GM19025 (cell line): ENCODE results near the gene SEMA4D.
A peak's percentile ranks its signal among the peaks of the same experiment; 100 is the strongest.

Source experiments
- ATAC-seq: cut with Tn5 transposase; IDR thresholded peaks from one replicate; pipeline ENCODE4 v1.9.1; 2021; ENCODE audit warnings: mild to moderate bottlenecking, low read depth, moderate library complexity; ENCODE audit not compliant: unreplicated experiment

SEMA4D gene

GRCh38 chr9:89435071-89435823 is 62.7 kb downstream of the SEMA4D start:
- no peak for ATAC-seq

DNA sequence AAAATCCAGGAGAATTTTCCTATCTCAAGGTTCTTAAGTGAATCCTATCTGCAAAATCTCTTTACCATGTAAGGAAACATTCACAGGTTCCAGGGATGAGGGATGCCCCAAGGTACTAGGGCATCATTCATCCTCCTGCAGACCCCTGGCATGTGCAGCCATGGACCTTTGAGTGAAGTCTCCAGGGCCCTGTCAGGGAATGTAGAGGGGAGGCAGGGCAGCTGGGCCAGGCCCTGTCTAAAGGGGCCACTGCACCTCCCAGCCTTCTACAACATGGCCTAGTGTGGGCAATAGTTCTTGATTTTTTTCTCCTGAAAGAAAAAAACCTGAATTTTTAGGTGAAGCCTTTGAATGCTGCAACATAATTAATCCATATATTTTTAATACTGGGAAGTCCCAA is 63.3 kb downstream of the SEMA4D start:
- ATAC-seq, result no peak

DNA sequence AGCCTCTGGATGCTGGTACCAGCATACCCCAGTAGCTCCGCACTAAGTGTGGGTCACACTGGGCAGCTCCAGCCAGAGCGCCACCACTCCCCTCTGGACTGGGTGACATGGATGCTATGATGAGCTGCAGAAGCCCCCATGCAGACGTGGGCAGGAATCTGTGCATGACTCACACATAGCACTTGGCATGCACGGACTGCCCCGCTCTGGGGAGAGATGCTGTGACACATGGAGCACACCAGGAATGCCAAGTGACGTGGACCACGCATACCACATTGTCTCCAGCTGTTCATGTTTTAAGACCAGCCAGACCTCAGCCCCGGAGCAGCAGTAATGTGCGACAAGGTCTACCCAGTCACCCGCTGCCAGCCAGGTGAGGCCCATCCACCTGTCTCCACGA is 64.1 kb downstream of the SEMA4D start:
- no peak for ATAC-seq

- ATAC-seq, result no peak
Observed at GRCh38 chr9:89432986-89433530, 64.9 kb downstream of the SEMA4D start.

GRCh38 chr9:89431930-89432725 is 65.8 kb downstream of the SEMA4D start:
- ATAC-seq, result no peak

DNA sequence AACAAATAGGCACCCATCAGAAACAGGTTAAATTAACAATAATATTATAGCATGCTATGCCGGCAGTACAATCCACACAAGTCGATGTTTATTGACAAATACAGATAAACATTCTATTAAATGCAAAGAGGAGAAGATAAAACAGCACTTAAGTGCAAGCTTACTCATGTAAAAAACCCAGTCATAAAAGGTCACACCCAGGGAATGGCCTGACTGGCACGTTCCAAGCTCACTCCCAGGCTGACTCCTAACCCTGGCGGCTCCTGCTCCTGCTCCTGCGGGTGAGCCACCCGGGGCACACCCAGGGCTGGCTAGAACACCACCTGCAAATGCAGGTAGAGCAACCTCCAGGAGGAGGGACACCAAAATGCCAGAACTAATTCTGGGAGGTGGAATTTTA is 66.9 kb downstream of the SEMA4D start:
- no peak for ATAC-seq

DNA sequence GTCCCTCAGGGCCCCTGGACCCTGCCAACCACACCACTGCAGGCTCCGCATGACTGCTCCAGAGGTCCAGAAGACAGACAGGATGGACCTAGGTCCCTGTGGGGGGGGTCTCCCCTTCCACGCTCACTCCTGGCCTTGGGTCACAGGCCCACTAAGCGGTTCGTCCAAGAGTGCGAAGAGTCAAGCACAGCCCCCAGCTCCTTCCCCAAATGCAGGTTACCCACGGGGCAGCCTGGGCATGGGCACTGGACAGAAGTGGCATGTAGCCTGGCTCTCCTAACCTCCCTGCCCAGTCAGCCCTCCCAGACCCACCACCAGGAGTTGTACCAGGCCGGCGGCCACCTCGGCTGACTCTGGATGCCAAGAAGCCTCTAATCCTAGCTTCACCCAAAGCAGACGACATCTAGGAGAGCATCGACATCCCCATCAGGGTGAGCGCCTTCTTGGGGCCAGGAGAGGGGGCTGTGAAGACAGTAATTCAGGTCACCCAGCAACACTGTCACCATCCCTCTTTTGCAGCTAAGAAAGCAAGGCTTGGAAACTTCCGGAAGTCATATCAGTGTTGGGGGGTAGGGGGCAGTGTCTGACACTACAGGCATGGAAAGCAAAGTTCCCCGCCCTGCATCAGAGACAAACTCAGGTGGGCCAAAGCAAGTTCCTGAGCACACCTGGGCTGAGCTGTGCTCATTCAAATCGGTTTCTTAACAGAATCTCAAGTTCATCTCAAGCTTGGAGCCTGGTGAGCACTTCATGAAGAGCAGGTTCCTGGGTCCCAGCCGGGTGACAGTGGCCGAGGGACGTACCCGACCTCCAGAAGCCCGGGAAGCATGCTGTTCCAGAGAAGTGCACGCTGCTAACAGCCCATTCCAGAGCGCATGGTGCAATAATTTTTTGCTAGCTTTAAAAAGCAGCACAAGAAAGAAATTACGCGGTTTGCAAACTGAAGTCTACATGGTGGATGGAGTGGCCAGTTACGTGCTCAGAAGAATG is 68.7 kb downstream of the SEMA4D start:
- no peak for ATAC-seq

DNA sequence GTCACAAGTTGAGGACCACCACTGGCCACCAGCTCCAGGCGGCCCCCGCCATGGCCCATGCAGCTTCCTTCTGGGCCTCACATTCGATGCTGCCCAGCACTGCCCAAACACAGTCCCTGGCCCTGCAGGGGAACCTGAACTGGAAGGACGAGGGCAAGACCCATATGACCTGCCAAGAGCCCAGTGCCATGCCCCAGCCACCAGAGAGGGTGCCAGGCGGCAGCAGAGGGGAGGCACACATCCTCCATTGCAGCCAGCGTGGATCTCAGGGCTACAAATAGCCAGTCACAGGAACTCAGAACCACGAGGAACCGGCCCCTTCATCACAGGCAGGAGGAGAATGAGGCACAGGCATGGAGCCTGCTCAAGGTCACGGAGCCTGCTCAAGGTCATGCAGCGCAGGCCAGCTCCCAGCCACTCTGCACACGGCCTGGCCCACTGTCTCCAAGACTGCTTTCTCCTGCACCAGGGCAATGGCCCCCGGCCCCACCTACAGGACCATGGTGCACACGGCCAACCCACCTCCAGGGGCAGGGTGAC is 69.6 kb downstream of the SEMA4D start:
- ATAC-seq, result no peak

- ATAC-seq, result no peak
Observed at GRCh38 chr9:89427621-89428221, 70.2 kb downstream of the SEMA4D start.

DNA sequence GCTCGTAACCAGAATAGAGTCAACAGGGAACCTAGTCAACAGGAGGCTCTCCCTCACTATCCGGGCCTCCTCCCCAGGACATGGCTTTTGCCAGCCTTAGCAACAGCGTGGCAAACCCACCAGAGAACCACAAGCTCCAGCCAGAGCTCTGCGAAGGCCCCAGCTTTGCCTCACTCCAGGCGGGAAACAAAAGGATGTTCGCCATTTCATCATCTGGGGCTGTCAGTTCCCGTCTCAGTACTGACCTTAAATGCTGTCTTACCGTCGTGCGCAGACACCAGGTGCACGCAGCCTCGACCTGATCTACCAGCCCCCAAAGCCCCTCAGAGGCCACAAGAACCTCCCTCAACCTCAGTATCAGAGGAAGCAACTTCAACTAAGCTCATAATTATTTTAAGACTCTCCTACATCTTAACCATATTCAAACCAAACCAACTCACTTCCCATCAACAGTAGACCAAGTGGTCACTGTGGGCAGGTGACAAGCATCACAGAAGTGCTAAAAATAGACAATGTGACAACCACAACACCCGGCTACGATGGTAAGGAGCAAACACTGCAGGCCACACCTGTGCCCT is 71.4 kb downstream of the SEMA4D start:
- peak; percentile 66 for ATAC-seq

- ATAC-seq, result peak; percentile 1
Observed at GRCh38 chr9:89425921-89426383, 72.0 kb downstream of the SEMA4D start.

- no peak for ATAC-seq
Observed at GRCh38 chr9:89425024-89425805, 72.7 kb downstream of the SEMA4D start.

DNA sequence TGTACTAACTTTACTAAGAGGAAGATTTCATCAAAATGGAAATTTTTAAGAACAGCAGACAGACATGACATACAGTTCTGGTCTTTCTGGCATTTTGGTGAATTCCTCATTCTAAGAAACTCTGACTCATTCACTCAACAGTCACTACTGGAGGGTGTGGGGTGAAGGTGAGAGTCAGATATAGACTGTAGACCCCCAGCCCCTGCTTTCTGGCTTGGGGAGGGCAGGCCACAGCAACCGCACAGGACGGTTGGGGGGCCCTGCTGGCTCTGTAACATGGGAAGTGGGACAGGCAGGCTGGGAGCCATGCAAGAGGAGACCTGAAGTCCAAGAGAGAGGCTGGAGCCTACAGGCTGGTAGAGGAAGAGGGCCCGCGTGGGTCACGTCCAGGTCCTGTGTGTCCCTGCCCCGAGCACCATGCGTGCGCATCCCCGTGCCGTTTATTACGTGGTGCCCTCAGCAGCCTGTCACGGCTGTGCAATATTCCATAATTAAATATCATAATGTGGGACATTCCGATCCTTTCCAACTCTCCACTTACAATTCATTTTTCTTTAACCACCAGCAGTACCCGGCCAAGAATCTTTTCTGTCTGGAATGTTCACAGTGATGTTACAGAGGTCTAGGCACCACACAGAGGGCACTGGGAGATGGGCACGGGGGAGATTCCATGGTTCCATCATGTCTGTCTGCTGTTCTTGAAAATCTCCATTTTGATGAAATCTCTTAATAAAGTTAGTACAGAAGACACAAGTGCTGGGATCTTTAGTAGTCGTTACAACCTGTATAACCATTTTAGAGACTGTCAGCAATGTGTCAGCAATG is 75.5 kb downstream of the SEMA4D start:
- no peak for ATAC-seq

DNA sequence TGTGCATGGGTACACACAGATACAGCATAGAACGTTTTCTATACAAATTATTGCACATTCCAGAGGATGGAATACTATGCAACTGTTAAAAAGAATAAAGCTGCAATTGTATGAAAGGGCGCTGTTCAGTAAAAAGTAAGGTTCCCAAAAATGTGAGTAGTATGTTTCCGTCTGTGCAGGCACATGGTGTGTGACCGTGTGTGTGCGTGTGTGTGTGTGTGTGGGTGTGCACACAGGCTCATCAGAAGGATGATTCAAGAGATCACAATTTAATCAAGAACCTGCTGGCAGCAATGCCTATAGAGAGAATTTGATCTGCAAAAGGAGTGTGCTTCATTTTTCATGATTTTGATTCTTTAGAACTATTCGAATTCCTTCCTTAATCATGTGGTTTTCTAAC is 76.3 kb downstream of the SEMA4D start:
- ATAC-seq, result no peak

- ATAC-seq, result no peak
Observed at GRCh38 chr9:89420397-89421178, 77.3 kb downstream of the SEMA4D start.

DNA sequence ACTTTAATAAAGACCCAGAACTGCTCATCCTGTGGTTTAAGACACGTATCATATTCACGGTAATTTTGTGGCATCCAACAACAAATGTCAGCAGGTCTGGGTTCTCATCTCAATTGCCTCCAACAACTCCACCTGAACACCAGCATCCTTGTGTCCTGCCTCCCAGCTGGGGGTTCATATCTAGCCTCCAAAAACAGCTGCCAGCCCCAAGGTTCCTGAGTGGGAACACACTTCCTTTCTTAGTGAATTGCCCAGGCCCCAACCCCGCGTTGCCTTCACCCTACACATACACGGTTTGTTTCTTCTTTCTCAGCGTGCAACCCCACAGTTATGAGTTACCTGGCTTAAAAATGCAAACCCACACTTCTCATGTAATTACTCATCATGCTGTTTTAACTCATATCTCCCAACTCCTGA is 77.9 kb downstream of the SEMA4D start:
- no peak for ATAC-seq
